ENCODE measurements around the gene TSHZ2.

GRCh38 chr20:53513168-53513488, 541.0 kb downstream of the TSHZ2 start:
- no peak for TF ChIP-seq SUZ12 (IDR thresholded peaks at IDR 0.05; ENCODE audit: extremely low read depth, insufficient read depth, insufficient read length)
- TF ChIP-seq ZNF274 (IDR thresholded peaks at IDR 0.05; ENCODE audit: low read depth, low read length), result no peak
- no peak for TF ChIP-seq YY1 (IDR thresholded peaks at IDR 0.05; ENCODE audit: insufficient read depth, insufficient read length)

Measured in NT2/D1 (cell line).